A673 (cell line): Measurements from ENCODE around the gene DENND1A.

ENCODE experiments used
- CTCF ChIP-seq: fragments of 300-800, 200-600 bp; sonication (generic); conservative IDR thresholded peaks from 2 replicates; pipeline ENCODE4 v1.5.1; 2017; ENCODE audit warnings: low read depth, mild to moderate bottlenecking, antibody characterized with exemption, low read length, moderate library complexity, mixed read lengths
- EZH2 ChIP-seq: fragments of 200-600 bp; sonication (generic); IDR thresholded peaks from 2 replicates; pipeline ENCODE4 v1.6.1; 2017; ENCODE audit warnings: borderline replicate concordance, low read depth, mild to moderate bottlenecking, mixed read lengths, antibody characterized with exemption, low read length; ENCODE audit not compliant: poor library complexity, severe bottlenecking

- TF ChIP-seq CTCF (no peak), EZH2 (no peak)
These were observed 8.5 kb upstream of the DENND1A start for GRCh38 chr9:123938401-123938800.
